NCI-H128 (cell line): Measurements from ENCODE around the gene TACO1.

Experiments
- DNase-seq: peaks from one replicate; lab custom pipeline; 2025; ENCODE audit not compliant: unreplicated experiment; lab: John Stamatoyannopoulos, UW

The TACO1 gene

GRCh38 chr17:63598281-63598680, 2.4 kb upstream of the TACO1 start:
- no peak for DNase-seq

GRCh38 chr17:63601439-63602371, 1.0 kb downstream of the TACO1 start:
- no peak for DNase-seq

- DNase-seq, result no peak
Measured at GRCh38 chr17:63609816-63610573, 9.3 kb downstream of the TACO1 start.

GRCh38 chr17:63610854-63611253, 10.2 kb downstream of the TACO1 start:
- no peak for DNase-seq

GRCh38 chr17:63611354-63611753, 10.7 kb downstream of the TACO1 start:
- DNase-seq, result no peak

GRCh38 chr17:63613663-63614062, 13.0 kb downstream of the TACO1 start:
- no peak for DNase-seq

- DNase-seq, result no peak
Measured at GRCh38 chr17:63621229-63621683, 20.6 kb downstream of the TACO1 start.

GRCh38 chr17:63621684-63622573, 21.2 kb downstream of the TACO1 start, which contains the start of gene MAP3K3:
TSS of gene MAP3K3 (plus strand) at chr17:63622417. CDS start at chr17:63622760, 343 bp downstream.
- peak; percentile 97 for DNase-seq

GRCh38 chr17:63622574-63623390, 22.1 kb downstream of the TACO1 start:
- DNase-seq, result no peak

- no peak for DNase-seq
Measured at GRCh38 chr17:63623786-63624530, 23.3 kb downstream of the TACO1 start.

GRCh38 chr17:63624531-63624880, 23.8 kb downstream of the TACO1 start:
- no peak for DNase-seq

- DNase-seq, result no peak
Measured at GRCh38 chr17:63626551-63627180, 26.0 kb downstream of the TACO1 start.

GRCh38 chr17:63629627-63630026, 28.9 kb downstream of the TACO1 start:
- DNase-seq, result no peak

GRCh38 chr17:63631062-63631461, 30.4 kb downstream of the TACO1 start:
- no peak for DNase-seq

GRCh38 chr17:63631626-63632025, 30.9 kb downstream of the TACO1 start:
- no peak for DNase-seq

GRCh38 chr17:63633742-63634141, 33.0 kb downstream of the TACO1 start:
- no peak for DNase-seq

GRCh38 chr17:63634163-63634562, 33.5 kb downstream of the TACO1 start:
- no peak for DNase-seq

- DNase-seq, result no peak
Measured at GRCh38 chr17:63634816-63635215, 34.1 kb downstream of the TACO1 start.

GRCh38 chr17:63635290-63635689, 34.6 kb downstream of the TACO1 start:
- no peak for DNase-seq
